Thyroid gland (tissue), 4 donors: ENCODE results near the gene POLE3.

Source experiments
- CTCF ChIP-seq, 6 experiments: fragments of 200-600 bp in 3 of 6; fragments of 450-650 bp in 3 of 6; sonication (generic) in 3 of 6; IDR thresholded peaks; one replicate each; pipeline ENCODE4 v1.5.1; 2016 to 2019; ENCODE audit warnings: antibody characterized with exemption in 6 of 6, mild to moderate bottlenecking in 2 of 6, inconsistent platforms in 1 of 6, moderate library complexity in 1 of 6
- POLR2A ChIP-seq, 2 donors: fragments of 450-650 bp; IDR thresholded peaks; one replicate each; pipeline ENCODE4 v1.6.1; 2017; ENCODE audit warnings: antibody characterized with exemption in 2 of 2, mild to moderate bottlenecking in 2 of 2, moderate library complexity in 1 of 2

DNA sequence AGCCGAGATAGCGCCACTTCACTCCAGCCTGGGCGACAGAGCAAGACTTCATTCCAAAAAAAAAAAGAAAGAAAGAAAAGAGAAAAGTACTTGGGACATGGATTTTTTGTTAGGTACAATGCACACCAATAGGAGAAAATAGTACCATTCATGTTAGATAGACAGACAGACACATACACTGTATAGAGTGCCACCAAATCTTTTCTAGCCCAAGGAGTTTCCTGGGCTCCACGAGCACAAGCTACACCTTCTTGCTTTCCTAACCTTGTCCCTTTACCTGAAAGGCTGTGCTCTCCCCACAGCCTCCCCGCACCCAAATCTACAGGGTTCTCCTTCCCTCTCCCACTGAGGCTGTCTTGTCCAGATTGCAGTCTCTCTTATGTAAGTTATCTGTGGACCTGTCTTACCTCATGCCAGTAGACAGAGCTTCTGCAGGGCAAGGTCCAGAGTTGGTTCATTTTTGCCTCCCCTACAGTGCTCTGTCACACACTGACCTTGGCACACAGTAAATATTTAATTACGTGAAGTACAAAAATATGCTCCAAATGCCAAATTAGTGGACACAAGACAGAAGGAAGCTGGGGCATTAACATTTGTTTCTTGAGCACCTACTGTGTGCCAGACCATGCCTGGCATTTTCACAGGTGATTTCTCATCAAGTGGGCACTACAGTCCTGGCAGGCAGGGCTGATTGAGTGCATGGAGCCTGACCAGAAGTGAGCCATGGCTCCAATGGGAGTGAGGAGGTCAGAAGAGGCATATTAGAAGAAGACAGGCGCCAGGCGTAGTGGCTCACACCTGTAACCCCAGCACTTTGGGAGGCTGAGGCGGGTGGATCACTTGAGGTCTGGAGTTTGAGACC is 15.2 kb downstream of the POLE3 start:
- TF ChIP-seq CTCF (IDR thresholded peaks at IDR 0.05) (no peak), POLR2A (IDR thresholded peaks at IDR 0.05) (no peak)
